AG08396 (cell line): Measurements from ENCODE around the gene HYLS1.

Source experiments
- DNase-seq: peaks from one replicate; pipeline ENCODE4 v3.0.0; 2012; ENCODE audit warnings: low spot score, mixed read lengths

HYLS1 gene

DNA sequence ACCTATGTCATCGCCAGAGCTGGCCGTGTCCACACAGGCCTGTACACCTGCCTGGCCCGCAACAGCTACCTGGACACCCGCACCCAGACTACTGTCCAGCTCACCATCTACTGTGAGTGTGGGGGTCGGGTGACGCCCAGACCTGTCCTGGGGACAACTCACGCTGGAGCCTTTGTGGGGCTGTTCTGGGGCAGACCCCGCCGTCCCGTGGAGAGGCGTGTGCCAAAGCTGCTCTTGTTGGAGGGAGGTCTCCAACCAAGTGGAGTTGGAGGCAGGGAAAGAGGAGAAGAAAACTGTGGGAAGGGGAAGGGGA is 62.7 kb downstream of the HYLS1 start:
- no peak for DNase-seq
